ENCODE measurements around the gene PALD1. TPM values are rescaled to one million over a fixed set of nuclear protein-coding genes. Genes with fewer than 3 reads are reported as not detected.

The PALD1 gene
- total and polyA plus RNA-seq, 2 of the 4 experiments (the other 2 are of a cell fraction) = 0.12 to 0.18 TPM

- CTCF ChIA-PET = no interaction called here
- H3K9me1 ChIP-seq (ENCODE audit: insufficient read depth, low read length) = no peaks in the 10 kb centered on the region
- H2AFZ ChIP-seq (replicated peaks; ENCODE audit: low read length, poor library complexity) = peak overlapping the region; percentile 70
- POLR2A ChIA-PET (ENCODE audit: unreplicated experiment) = no interaction called here
- peaks cover 24% of the 10 kb centered on the region for H3K27me3 ChIP-seq (ENCODE audit: control insufficient read depth, insufficient read depth, low read length)
- H3K9ac ChIP-seq (ENCODE audit: low read depth, low read length) = no peak overlapping the region
- H4K91ac ChIP-seq (ENCODE audit: insufficient read depth, low read depth, low read length) = no peak overlapping the region
- H4K20me1 ChIP-seq (ENCODE audit: insufficient read depth, low read length) = no peaks in the 10 kb centered on the region
- no peak overlapping the region for H2BK5ac ChIP-seq (ENCODE audit: low read depth, low read length, poor library complexity, severe bottlenecking)
- DNase-seq = no peak
- peaks cover 4% of the 10 kb centered on the region; the same call in 1 of the 2 replicates for H3K4me1 ChIP-seq (ENCODE audit: control insufficient read depth, insufficient read depth, low read length)
- H3K14ac ChIP-seq (replicated peaks; ENCODE audit: low read depth, low read length) = no peak overlapping the region
- no peak for ATAC-seq (ENCODE audit: low read depth)
- intact Hi-C loops (cut with micrococcal nuclease) = no loop called here
- H3K18ac ChIP-seq (ENCODE audit: low read depth, low read length) = no peak overlapping the region
- H3K4me3 ChIP-seq (ENCODE audit: insufficient read depth, low read depth, low read length) = no peak overlapping the region
- H2BK20ac ChIP-seq (ENCODE audit: low read depth, low read length) = no peak overlapping the region
- no TSS peak for BruUV-seq (replicated peaks)
- no peak overlapping the region for H2BK15ac ChIP-seq (ENCODE audit: low read depth, low read length)
- no peaks in the 10 kb centered on the region for H3K79me1 ChIP-seq (ENCODE audit: low read depth in 1 of 2, low read length in 2 of 2)
- no peak overlapping the region for H4K8ac ChIP-seq (ENCODE audit: low read depth in 2 of 2, low read length in 2 of 2)
- no peak overlapping the region for H3K27ac ChIP-seq (ENCODE audit: insufficient read depth, low read length)
- WGBS, 2 experiments (ENCODE audit: extremely low coverage in 2 of 2, insufficient read length in 1 of 2) = 53% methylated on average over 3 of the region's 6 CpGs; no CpG with 5 or more reads in 1 of the 2 experiments
- H3K9me3 ChIP-seq (ENCODE audit: control insufficient read depth, insufficient read depth, low read length) = no peaks in the 10 kb centered on the region
- H2AK9ac ChIP-seq (replicated peaks; ENCODE audit: low read depth, low read length, poor library complexity) = no peak overlapping the region
- H2AK5ac ChIP-seq (ENCODE audit: low read depth, low read length) = no peak overlapping the region
- no peaks in the 10 kb centered on the region for H3K36me3 ChIP-seq (ENCODE audit: control insufficient read depth, insufficient read depth, low read length)
- in situ Hi-C loops (cut with MboI; ENCODE audit: low sequenced_read_pairs) = no loop called here
- TF ChIP-seq RAD21 (IDR thresholded peaks at IDR 0.05; ENCODE audit: low read length) (no peak), USF2 (IDR thresholded peaks at IDR 0.05; ENCODE audit: low read depth, low read length) (no peak), MAFK (IDR thresholded peaks at IDR 0.05; ENCODE audit: low read depth, low read length) (no peak), RFX5 (IDR thresholded peaks at IDR 0.05; ENCODE audit: low read depth, low read length) (no peak), CEBPB (IDR thresholded peaks at IDR 0.05; ENCODE audit: low read depth, low read length) (no peak), POLR2A (IDR thresholded peaks at IDR 0.05; ENCODE audit: low read depth, low read length) (no peak), NFE2L2 (IDR thresholded peaks at IDR 0.05; ENCODE audit: low read depth, low read length) (no peak), ELK1 (IDR thresholded peaks at IDR 0.05; ENCODE audit: borderline replicate concordance, low read depth, low read length) (no peak), MAZ (IDR thresholded peaks at IDR 0.05; ENCODE audit: borderline replicate concordance, low read depth, low read length) (no peak), FOS (IDR thresholded peaks at IDR 0.05; ENCODE audit: low read depth, low read length) (no peak), CHD1 (IDR thresholded peaks at IDR 0.05; ENCODE audit: low read depth, low read length) (no peak), BHLHE40 (IDR thresholded peaks at IDR 0.05; ENCODE audit: low read depth, low read length) (no peak), CTCF (conservative IDR thresholded peaks at IDR 0.05; ENCODE audit: low read depth, low read length) (no peak), SMC3 (IDR thresholded peaks at IDR 0.05; ENCODE audit: low read depth, low read length) (no peak)
- H2BK120ac ChIP-seq (ENCODE audit: low read depth, low read length) = no peak overlapping the region
- H3K4ac ChIP-seq (ENCODE audit: low read depth, low read length) = no peak overlapping the region
- H3K23ac ChIP-seq (ENCODE audit: low read depth, low read length) = no peak overlapping the region
- no peak overlapping the region for H3K4me2 ChIP-seq (ENCODE audit: low read depth, low read length)
- no peak overlapping the region for H3K56ac ChIP-seq (ENCODE audit: extremely low read depth, insufficient read depth, low read length)
- dilution Hi-C loops (cut with HindIII; ENCODE audit: low sequenced_read_pairs, unreplicated experiment) = no loop called here
- H4K5ac ChIP-seq (ENCODE audit: low read depth, low read length) = no peak overlapping the region
Observed at GRCh38 chr10:70510904-70511303, 32.3 kb downstream of the PALD1 start.

Data from IMR-90 (cell line).